ENCODE data around the gene PRMT5. TPM values are rescaled to one million over a fixed set of nuclear protein-coding genes. Genes with fewer than 3 reads are reported as not detected.
"Not testable (repeated sequence)": the region's sequence is repeated elsewhere in the genome, so short reads cannot be mapped to it uniquely, and the experiment has no call there.

PRMT5 gene
- total RNA-seq, 3 donors from 2014 or later = 256 to 289 (median 263) TPM

DNA sequence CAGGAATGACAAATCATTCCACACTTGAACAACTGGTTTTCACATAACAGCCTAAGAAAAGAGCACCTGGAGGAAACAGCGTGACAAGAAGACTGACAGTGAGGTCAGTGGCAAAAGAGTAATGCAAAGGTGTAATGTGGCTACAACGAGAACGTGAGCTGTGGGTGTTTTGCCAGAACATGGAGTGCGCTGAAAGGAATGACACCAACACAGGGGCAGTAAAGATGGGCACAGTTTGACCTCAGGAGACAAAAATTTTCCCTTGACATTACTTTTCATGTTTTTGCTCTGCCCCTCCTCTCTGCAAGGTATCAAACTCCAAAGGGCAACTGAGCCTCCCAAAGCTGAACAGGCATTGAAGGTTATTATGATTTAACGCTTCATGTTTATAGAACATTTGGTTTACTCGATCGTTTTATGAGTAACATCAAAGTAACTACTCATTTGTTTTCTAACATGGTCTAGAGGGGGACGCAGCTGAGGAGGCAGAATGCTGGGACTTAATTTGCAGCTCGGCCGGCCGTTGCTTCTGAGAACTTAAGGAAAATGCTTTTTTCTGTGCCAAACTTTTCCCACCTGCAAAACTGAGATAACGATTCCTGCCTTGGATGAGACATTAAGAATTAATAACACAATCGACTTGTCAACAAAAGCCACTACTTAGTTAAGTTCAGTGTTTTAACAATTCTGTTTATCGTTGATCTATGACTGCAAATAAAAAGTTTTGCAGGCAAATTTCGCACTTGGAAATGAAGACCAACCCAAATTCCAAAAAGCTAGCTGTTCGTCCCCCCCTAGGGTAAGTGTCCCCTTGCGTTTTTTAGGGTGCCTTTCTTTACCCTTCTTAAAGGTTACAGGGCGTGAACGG, 26.8 kb upstream of the PRMT5 start:
- peak overlapping the region; percentile 92 for H3K4me3 Mint-ChIP-seq
- peaks cover 4% of the 10 kb centered on the region for H3K36me3 Mint-ChIP-seq (ENCODE audit: insufficient read depth)
- DNase-seq (no peak), ATAC-seq (no peak)
- peaks cover 18% of the 10 kb centered on the region for H3K4me1 Mint-ChIP-seq (ENCODE audit: low read depth)
- H3K9me3 Mint-ChIP-seq = no peaks in the 10 kb centered on the region
- no peaks in the 10 kb centered on the region for H3K27me3 Mint-ChIP-seq (ENCODE audit: low read depth)

DNA sequence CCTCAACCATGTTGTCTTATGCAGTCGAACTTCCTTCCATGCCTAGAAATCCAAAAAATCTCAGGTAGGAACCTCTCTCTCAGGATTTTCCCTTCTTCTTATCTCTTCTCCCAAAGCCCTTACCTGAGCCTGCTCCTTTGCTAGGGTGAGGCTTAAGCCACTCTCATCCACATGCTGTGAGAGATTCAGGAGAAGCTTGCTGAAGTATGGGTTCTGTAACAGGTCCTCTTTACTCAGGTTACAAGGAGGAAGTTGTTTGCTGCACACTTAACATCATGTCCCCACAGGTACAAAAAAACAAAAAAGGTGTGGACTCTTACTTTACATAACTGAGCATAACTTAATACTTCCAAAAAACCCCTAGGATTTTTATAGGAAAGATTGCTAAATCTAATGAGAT, 23.2 kb upstream of the PRMT5 start:
- no peak for ATAC-seq
- DNase-seq = no peak
- Mint-ChIP-seq H3K36me3 (ENCODE audit: insufficient read depth) (peaks cover 10% of the 10 kb centered on the region), H3K9me3 (no peaks in the 10 kb centered on the region), H3K27me3 (ENCODE audit: low read depth) (no peaks in the 10 kb centered on the region), H3K4me1 (ENCODE audit: low read depth) (peaks cover 13% of the 10 kb centered on the region), H3K4me3 (no peak overlapping the region)

DNA sequence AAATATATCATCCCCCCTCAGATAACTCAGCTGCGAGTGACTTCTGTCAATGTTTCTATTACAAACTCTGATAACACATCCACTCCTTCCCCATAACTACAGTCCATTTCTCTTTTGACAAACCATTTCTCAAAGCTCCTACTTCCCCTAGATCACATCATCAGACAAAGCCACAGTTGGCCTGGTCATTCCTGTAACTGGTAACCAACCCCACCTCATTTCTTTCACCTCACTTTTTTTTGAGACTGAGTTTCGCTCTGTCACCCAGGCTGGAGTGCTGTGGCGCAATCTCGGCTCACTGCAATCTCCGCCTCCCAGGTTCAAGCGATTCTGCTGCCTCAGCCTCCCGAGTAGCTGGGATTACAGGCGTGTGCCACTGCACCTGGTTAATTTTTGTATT, 22.6 kb upstream of the PRMT5 start:
- not testable (repeated sequence) for H3K9me3 Mint-ChIP-seq

DNA sequence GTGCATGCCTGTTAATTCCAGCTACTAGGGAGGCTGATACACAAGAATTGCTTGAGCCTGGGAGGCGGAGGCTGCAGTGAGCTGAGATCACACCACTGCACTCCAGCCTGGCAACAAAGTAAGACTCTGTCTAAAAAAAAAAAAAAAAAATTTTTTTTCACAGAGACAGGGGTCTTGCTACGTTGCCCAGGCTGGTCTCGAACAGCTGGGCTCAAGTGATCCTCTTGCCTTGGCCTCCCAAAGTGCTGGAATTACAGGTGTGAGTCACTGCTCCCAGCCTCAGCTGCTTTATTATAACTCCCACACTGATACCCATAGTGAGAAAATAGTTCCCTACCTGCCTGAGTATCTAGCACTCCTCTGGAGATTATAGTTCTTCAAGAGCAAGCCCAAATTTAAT, 16.5 kb upstream of the PRMT5 start:
- no peak for DNase-seq
- Mint-ChIP-seq H3K27me3 (ENCODE audit: low read depth) (no peaks in the 10 kb centered on the region), H3K4me3 (no peak overlapping the region), H3K9me3 (no peaks in the 10 kb centered on the region), H3K4me1 (ENCODE audit: low read depth) (no peaks in the 10 kb centered on the region), H3K36me3 (ENCODE audit: insufficient read depth) (peaks cover 21% of the 10 kb centered on the region)
- no peak for ATAC-seq

More for the DNA sequence above, 22.6 kb upstream of the PRMT5 start:
- H3K27me3 Mint-ChIP-seq (ENCODE audit: low read depth); DNase-seq; ATAC-seq; H3K4me3 Mint-ChIP-seq: not testable (repeated sequence)
- Mint-ChIP-seq H3K4me1 (ENCODE audit: low read depth) (peaks cover 12% of the 10 kb centered on the region), H3K36me3 (ENCODE audit: insufficient read depth) (peaks cover 17% of the 10 kb centered on the region)

DNA sequence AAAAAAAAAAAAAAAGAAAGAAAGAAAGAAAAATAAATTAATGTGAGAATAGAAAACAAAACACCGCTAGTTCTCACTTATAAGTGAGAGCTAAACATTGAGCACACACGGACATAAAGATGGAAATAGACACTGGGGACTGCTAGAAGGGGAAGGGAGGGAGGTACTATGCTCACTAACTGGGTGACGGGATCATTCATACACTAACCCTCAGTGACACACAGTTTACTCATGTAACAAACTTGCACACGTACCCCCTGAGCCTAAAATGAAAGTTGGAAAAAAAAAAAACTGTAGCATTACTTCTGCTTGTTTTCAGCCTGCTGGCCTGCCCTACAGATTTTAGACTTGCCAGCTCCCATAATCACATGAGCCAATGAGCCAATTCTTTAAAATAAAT, 10.5 kb upstream of the PRMT5 start:
- ATAC-seq = no peak
- Mint-ChIP-seq H3K9me3 (no peaks in the 10 kb centered on the region), H3K4me1 (ENCODE audit: low read depth) (no peaks in the 10 kb centered on the region), H3K4me3 (no peak overlapping the region), H3K36me3 (ENCODE audit: insufficient read depth) (peaks cover 3% of the 10 kb centered on the region), H3K27me3 (ENCODE audit: low read depth) (no peaks in the 10 kb centered on the region)
- no peak for DNase-seq

DNA sequence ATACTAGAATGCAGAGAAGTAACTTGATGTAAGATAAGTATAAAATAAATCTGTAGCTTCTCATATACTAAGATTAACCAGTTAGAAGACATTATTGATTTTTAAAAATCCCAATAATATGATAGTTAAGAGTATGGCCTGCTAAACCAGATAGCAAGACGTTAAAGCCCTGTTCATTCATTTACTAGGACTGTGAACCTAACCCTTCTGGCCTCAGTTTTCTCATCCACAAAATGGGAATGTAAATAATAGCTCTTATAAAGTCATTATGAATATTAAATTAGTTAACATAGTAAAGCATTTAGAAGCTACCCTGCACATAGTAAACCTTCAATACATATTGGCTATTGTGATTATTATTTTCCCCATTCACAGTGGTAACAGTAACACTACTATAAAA, 6.0 kb upstream of the PRMT5 start:
- no peaks in the 10 kb centered on the region for H3K36me3 Mint-ChIP-seq (ENCODE audit: insufficient read depth)
- DNase-seq = no peak
- H3K9me3 Mint-ChIP-seq = no peaks in the 10 kb centered on the region
- no peak overlapping the region for H3K4me3 Mint-ChIP-seq
- no peak for ATAC-seq
- H3K4me1 Mint-ChIP-seq (ENCODE audit: low read depth) = peaks cover 11% of the 10 kb centered on the region
- H3K27me3 Mint-ChIP-seq (ENCODE audit: low read depth) = no peaks in the 10 kb centered on the region

DNA sequence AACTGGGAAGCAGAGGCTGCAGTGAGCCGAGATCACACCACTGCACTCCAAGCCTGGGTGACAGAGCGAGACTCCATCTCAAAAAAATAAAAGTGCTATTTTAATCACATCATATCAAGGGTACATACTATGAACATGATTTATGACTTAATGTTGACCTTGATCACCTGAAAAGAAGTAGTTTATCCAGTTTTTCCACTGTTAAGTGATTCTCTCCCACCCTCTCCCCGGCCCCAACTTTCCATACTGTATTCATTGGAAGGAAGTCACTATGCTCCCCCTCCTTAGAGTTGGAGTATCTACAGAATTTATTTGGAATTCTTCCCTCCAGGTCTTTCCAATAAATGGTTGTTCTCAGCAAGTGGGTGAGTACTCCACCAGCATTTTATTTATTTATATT, 3.0 kb upstream of the PRMT5 start:
- Mint-ChIP-seq H3K36me3 (ENCODE audit: insufficient read depth) (peaks cover 3% of the 10 kb centered on the region), H3K4me1 (ENCODE audit: low read depth) (peaks cover 22% of the 10 kb centered on the region), H3K27me3 (ENCODE audit: low read depth) (no peaks in the 10 kb centered on the region), H3K9me3 (no peaks in the 10 kb centered on the region), H3K4me3 (no peak overlapping the region)
- DNase-seq (no peak), ATAC-seq (no peak)

DNA sequence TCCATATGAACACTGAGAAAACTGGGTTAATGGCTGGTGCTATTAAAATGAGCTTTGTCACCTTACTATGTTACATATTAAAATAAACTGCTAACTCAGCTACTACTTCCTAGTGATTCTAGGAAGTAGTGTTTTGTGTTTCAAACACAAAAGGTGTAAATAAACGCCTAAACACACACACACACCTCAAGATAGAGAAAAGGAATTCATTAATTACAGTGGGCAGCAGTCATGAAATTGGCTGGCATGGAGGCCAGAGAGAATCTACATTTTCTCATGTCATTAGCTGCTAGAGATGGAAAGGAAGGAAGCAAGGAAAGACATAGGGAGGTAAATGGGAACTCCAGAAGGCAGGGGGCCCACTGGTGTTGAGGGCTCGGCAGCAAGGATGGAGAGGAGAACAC, 787 bp upstream of the PRMT5 start:
- H3K4me3 Mint-ChIP-seq = no peak overlapping the region
- no peaks in the 10 kb centered on the region for H3K9me3 Mint-ChIP-seq
- ATAC-seq = no peak
- peaks cover 33% of the 10 kb centered on the region for H3K4me1 Mint-ChIP-seq (ENCODE audit: low read depth)
- no peak for DNase-seq
- peaks cover 17% of the 10 kb centered on the region for H3K36me3 Mint-ChIP-seq (ENCODE audit: insufficient read depth)
- H3K27me3 Mint-ChIP-seq (ENCODE audit: low read depth) = no peaks in the 10 kb centered on the region

DNA sequence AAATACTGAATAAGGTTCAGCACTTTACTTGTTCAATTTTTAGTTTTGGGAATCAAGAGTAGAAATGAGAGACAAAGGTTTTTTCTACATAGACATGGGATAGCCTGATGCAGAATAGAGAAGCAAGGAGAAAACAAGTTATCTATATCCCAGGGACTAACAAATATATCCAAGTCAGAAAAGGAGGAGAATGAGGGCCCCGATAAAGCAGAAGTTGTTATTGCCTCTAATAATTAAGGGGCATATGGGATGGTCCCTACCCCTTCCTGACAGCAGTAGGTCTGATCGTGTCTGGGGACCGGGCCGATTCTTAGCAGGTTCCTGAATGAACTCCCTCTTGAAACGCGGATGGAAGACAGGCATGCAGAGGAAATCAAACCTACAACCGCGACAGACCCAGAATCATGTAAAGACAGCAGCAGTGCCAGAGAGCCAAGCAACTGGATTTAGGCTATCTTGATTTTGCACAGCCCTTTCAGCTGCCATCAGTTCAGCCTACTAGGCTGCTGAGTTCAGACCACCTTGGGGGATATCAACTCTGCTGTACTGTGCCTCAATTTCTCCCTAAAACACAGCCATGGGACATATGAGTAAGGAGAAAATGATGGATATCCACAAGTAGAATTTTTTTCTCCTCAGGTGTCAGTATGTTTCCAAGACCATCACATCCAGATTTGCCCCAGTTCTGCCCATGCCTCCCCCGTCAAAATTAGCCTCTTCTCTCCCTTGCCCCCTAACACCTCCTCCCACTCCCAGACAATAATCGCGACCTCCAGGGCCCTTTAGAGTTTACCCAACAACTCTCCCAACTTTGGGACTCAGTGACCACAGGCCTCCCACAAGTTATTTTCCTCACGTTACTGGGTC, 706 bp downstream of the PRMT5 start:
- H3K36me3 Mint-ChIP-seq (ENCODE audit: insufficient read depth) = peaks cover 31% of the 10 kb centered on the region
- no peak overlapping the region for H3K4me3 Mint-ChIP-seq
- no peak for DNase-seq
- no peaks in the 10 kb centered on the region for H3K9me3 Mint-ChIP-seq
- H3K4me1 Mint-ChIP-seq (ENCODE audit: low read depth) = peaks cover 33% of the 10 kb centered on the region
- no peak for ATAC-seq
- H3K27me3 Mint-ChIP-seq (ENCODE audit: low read depth) = no peaks in the 10 kb centered on the region

DNA sequence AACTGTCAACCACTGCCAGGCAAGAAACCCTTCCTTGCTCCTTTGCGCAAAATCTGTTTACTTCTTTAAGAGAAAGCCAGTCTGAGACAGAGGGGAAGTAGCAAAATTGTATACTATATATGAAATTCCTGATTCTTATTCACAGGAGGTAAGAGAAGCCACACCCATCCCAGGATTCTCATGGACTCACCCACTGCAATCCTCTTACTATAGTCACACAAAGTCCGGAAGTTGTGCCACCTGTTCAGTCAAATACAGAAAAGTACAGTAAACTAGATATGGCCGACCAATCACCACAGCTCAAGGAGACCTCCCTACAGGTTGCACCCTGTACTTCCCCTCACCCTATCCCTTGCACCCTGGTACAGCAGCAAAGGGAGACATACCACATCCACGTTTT, 2.9 kb downstream of the PRMT5 start:
- Mint-ChIP-seq H3K4me3 (no peak overlapping the region), H3K27me3 (ENCODE audit: low read depth) (no peaks in the 10 kb centered on the region), H3K4me1 (ENCODE audit: low read depth) (peaks cover 22% of the 10 kb centered on the region), H3K9me3 (no peaks in the 10 kb centered on the region), H3K36me3 (ENCODE audit: insufficient read depth) (peaks cover 46% of the 10 kb centered on the region)
- ATAC-seq (no peak), DNase-seq (no peak)

DNA sequence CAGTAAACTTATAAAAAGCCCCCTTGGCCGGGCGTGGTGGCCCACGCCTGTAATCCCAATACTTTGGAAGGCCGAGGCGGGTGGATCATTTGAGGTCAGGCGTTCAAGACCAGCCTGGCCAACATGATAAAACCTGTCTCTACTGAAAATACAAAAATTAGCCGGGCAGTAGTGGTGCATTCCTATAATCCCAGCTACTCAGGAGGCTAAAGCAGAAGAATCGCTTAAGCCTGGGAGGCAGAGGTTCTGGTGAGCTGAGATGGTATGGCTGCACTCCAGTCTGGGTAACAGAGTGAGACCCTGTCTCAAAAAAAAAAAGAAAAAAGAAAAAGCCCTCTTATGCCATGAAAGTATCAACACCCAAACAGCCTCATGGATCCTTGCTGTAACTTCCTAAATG, 3.7 kb downstream of the PRMT5 start:
- Mint-ChIP-seq H3K4me3 (no peak overlapping the region), H3K36me3 (ENCODE audit: insufficient read depth) (peaks cover 53% of the 10 kb centered on the region), H3K4me1 (ENCODE audit: low read depth) (peaks cover 22% of the 10 kb centered on the region), H3K9me3 (no peaks in the 10 kb centered on the region), H3K27me3 (ENCODE audit: low read depth) (no peaks in the 10 kb centered on the region)
- DNase-seq (no peak), ATAC-seq (no peak)

DNA sequence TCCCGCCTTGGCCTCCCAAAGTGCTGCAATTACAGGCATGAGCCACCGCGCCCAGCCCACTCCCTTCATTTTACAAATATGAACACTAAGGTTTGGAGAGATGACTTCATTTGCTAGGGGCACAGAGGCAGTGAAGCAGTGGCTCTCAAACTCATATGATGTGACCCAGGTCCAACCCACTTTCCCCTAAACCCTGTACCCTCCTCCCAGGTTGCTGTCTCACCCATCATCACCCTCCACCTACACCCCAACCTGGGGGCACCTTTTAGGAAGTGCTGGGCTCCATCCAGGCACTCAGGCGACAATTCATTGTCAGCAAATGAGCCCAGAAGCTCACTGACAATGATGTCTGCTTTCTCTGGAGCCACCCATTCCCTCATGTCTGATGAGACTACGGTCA, 5.4 kb downstream of the PRMT5 start:
- Mint-ChIP-seq H3K4me3 (no peak overlapping the region), H3K9me3 (no peaks in the 10 kb centered on the region), H3K36me3 (ENCODE audit: insufficient read depth) (peaks cover 58% of the 10 kb centered on the region), H3K27me3 (ENCODE audit: low read depth) (no peaks in the 10 kb centered on the region), H3K4me1 (ENCODE audit: low read depth) (peaks cover 33% of the 10 kb centered on the region)
- ATAC-seq (no peak), DNase-seq (no peak)

DNA sequence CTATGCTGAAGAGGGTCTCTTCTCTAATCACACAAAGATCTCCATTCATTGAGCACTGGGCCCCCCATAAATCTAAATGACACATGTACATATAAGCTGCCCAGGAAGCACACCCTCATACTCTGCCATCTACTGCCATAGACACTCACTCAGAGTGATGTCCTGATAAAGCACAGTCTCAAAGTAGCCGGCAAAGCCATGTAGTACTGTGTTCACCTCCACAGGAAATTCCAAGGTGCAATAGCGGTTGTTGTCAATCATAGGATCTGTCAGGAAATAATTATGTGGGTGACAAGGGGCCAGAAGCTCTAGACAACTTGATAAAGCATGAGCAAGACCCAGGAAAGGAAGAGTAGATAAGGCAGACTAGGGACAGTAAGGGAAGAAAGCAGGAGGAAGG, 6.9 kb downstream of the PRMT5 start:
- ATAC-seq = no peak
- no peaks in the 10 kb centered on the region for H3K27me3 Mint-ChIP-seq (ENCODE audit: low read depth)
- no peak overlapping the region for H3K4me3 Mint-ChIP-seq
- peaks cover 60% of the 10 kb centered on the region for H3K36me3 Mint-ChIP-seq (ENCODE audit: insufficient read depth)
- DNase-seq = no peak
- H3K9me3 Mint-ChIP-seq = no peaks in the 10 kb centered on the region
- peaks cover 33% of the 10 kb centered on the region for H3K4me1 Mint-ChIP-seq (ENCODE audit: low read depth)

DNA sequence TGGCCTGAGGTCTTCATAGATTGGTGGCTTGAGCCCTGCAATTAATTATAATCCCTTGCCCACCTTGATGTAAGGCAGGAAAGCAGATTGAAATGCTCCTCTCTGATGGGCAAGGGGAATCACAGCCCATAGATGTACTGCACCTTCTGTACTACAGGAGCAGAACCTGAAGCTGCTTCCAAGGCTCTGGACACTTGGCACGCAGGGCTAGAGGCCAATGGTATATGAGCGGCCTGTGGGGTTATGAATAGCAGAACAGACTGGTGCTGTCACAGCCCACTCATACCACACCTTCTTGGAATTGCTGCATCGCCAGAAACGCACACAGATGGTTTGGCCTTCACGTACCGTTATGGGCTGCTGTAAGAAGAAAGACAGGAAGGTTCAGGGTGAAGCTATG, 8.5 kb downstream of the PRMT5 start:
- Mint-ChIP-seq H3K4me1 (ENCODE audit: low read depth) (peaks cover 25% of the 10 kb centered on the region), H3K27me3 (ENCODE audit: low read depth) (no peaks in the 10 kb centered on the region), H3K36me3 (ENCODE audit: insufficient read depth) (peaks cover 47% of the 10 kb centered on the region), H3K9me3 (no peaks in the 10 kb centered on the region), H3K4me3 (no peak overlapping the region)
- ATAC-seq (no peak), DNase-seq (no peak)

DNA sequence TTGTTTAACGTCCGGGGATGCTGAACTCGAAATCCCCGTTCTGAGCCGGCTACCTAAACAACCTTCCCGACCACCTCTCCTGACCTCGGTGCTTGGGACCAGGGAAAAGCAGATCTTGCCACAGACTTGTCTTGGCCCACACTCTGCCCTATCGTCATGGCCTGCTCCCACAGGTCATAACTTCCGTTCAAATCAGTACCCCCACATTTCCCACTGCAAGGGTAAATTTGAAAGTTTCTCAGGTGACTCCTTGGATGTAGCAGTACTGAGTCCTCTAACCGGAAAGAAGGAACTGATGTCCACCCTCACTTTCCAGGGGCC, 9.6 kb downstream of the PRMT5 start:
- ATAC-seq = peak in 1 of 2 donors; percentile 1
- no peaks in the 10 kb centered on the region for H3K27me3 Mint-ChIP-seq (ENCODE audit: low read depth)
- H3K36me3 Mint-ChIP-seq (ENCODE audit: insufficient read depth) = peaks cover 44% of the 10 kb centered on the region
- peak overlapping the region; percentile 88 for H3K4me3 Mint-ChIP-seq
- DNase-seq = no peak
- H3K4me1 Mint-ChIP-seq (ENCODE audit: low read depth) = peaks cover 28% of the 10 kb centered on the region
- no peaks in the 10 kb centered on the region for H3K9me3 Mint-ChIP-seq

Measured in activated T-cell treated with anti-CD3 and anti-CD28 coated beads, Interleukin-2, amount 50 U/mL, for 4 hours (primary cell).